GM18951 (cell line): ENCODE data around the gene TRAPPC4.
"Not testable (repeated sequence)": the region's sequence is repeated elsewhere in the genome, so short reads cannot be mapped to it uniquely, and the experiment has no call there.

Experiments used
- POLR2A ChIP-seq: IDR thresholded peaks from 4 replicates; pipeline ENCODE4 v1.6.1; 2011; ENCODE audit warnings: mild to moderate bottlenecking; ENCODE audit not compliant: insufficient read length, insufficient read depth; ENCODE audit errors: extremely low read depth
- in situ Hi-C: fragments of 300-500 bp; cut with MboI; formaldehyde crosslinking; loops from one replicate; pipeline ENCODE4 v1.12.0; 2022; ENCODE audit warnings: low sequenced_read_pairs, mixed read lengths, inconsistent platforms; ENCODE audit not compliant: unreplicated experiment

The TRAPPC4 gene

DNA sequence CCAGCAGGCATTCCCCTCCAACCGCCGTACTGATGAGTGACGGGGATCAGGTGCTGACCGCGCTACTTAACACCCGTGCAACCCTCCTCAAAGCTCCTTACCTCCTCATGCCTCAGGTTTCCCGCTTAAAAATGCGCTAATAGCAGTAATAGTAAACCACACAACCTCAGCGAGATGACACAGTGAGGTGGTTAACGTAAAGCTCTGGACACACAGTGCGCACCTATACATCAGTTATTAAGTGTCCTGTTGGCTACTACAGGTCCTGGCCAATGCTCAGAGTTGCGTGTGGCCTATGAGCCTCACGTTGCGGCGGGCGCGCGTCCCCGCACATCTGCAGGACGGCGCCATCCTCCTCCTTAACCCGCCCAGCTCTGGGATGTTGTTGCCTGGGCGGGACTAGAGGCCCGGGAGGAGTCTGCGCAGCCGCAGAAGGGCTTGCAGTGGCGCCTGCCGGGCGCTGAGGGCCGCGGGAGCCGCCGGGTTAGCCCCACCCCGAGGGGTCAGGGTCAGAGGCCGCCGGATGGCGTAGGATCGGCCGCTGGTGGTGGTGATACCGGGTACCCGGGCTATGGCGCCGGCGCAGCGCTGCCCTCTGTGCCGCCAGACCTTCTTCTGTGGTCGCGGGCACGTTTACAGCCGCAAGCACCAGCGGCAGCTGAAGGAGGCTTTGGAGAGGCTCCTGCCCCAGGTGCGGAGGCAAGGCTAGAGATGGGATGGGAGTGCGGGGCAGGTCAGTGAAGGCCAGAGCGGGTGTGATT is 20.8 kb upstream of the TRAPPC4 start, which contains the start of gene CENATAC:
Gene CENATAC (plus strand): TSS at position 512 of the 761 bp plus-strand sequence. CDS start 60 bp downstream, at position 572.
- in situ Hi-C loops = no loop called here

DNA sequence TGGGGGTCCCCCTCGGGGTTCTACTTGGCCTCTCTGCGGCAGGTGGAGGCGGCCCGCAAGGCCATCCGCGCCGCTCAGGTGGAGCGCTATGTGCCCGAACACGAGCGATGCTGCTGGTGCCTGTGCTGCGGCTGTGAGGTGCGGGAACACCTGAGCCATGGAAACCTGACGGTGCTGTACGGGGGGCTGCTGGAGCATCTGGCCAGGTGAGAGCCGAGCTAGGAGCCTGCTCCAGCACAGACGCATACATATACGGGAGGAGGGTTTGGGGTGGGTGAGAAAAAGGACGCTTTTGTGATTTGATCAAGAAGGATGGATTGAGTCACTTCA is 20.2 kb upstream of the TRAPPC4 start:
- no peak for TF ChIP-seq POLR2A
- in situ Hi-C loops = no loop called here

More for the DNA sequence above, 20.8 kb upstream of the TRAPPC4 start, which contains the start of gene CENATAC:
- peak; percentile 91 for TF ChIP-seq POLR2A

GRCh38 chr11:118998822-118999221 is 19.7 kb upstream of the TRAPPC4 start:
- in situ Hi-C loops = no loop called here
- no peak for TF ChIP-seq POLR2A

DNA sequence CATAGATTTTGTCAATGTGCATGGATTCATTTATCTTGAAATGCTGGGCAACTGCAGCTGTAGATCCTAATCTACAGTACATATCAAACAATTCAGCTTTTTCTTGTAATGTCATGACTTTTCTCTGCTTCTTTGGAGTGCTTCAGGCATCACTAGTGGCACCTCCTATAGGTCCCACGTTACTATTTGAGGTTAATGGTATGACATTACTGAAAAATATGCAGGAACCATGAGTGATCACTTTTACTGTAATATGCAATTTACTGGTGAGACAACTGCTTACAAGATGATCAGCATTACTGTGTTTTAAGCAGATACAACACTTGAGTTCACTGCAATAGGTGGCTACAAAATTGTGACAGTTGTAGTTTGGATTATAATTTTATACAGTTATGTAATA is 17.7 kb upstream of the TRAPPC4 start:
- TF ChIP-seq POLR2A = no peak

DNA sequence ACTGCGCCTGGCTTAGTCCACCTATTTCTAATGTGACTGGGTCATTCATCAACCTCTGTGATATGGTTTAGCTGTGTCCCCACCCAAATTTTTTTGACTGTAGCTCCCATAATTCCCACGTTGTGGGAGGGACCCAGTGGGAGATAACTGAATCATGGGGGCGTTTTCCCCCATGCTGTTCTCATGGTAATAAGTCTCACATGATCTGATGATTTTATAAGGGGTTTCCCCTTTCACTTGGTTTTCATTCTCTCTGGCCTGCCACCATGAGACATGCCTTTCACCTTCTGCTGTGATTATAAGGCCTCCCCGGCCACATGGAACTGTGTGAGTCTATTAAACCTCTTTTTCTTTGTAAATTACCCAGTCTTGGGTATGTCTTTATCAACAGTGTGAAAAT is 11.9 kb upstream of the TRAPPC4 start:
- in situ Hi-C loops = no loop called here
- TF ChIP-seq POLR2A = no peak

More for the DNA sequence above, 17.7 kb upstream of the TRAPPC4 start:
- in situ Hi-C loops = no loop called here

DNA sequence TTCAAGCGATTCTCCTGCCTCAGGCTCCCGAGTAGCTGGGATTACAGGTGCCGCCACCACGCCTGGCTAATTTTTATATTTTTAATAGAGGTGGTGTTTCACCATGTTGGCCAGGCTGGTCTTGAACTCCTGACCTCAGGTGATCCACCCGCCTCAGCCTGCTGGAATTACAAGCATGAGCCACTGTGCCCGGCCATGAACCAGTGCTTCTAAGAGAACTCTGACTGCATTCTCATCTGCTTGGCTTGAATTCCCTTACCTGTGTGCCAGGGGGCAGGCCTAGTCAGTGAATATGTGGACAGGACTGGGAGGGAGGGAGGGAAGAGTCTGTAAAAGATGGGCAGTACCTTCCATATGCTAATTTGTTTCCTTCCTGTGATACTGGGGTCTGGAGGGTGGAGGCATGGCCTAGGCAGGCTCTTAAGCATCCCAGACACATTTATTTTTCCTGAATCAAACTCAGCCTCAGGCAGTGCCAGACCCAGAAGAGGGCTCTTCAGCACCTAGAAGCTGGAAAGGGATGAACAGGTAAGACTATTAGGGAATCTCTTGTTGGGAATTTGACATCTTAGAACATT is 7.0 kb upstream of the TRAPPC4 start:
- TF ChIP-seq POLR2A = no peak
- in situ Hi-C loops = no loop called here

DNA sequence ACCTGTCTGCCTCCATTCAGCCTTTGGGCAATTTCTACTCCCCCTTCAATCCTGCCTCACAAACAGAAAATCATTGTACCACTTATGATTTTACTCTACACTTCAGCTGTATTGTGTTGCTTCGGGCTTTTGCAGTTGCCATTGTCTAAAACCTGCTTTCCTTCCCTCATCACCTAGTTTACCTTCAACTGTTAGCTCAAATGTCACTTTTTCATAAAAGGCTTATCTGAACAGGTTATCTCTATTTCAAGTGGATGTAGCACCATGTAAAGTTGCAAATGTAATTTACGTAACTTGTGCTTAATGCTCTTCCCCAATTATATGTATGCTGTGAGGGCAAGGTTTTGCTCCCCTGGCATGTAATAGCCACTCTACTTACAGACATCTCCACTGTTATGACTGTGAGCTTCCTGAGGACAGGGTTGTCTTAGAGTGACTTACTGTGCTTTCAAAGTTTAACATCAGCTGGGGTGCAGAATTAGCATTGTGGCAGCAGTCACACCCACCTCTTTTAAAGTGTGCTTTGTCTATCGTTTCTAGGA is 5.9 kb upstream of the TRAPPC4 start:
- in situ Hi-C loops = no loop called here
- no peak for TF ChIP-seq POLR2A

- in situ Hi-C loops = no loop called here
- peak; percentile 33 for TF ChIP-seq POLR2A
These were observed 4.2 kb upstream of the TRAPPC4 start for GRCh38 chr11:119014209-119014924.

- TF ChIP-seq POLR2A = peak; percentile 32
- in situ Hi-C loops = no loop called here
These were observed 3.4 kb upstream of the TRAPPC4 start for GRCh38 chr11:119015054-119015611.

GRCh38 chr11:119016216-119017009 is 2.2 kb upstream of the TRAPPC4 start:
- TF ChIP-seq POLR2A = peak; percentile 20
- in situ Hi-C loops = no loop called here

GRCh38 chr11:119017377-119017776 is 1.2 kb upstream of the TRAPPC4 start:
- in situ Hi-C loops = not testable (repeated sequence)

DNA sequence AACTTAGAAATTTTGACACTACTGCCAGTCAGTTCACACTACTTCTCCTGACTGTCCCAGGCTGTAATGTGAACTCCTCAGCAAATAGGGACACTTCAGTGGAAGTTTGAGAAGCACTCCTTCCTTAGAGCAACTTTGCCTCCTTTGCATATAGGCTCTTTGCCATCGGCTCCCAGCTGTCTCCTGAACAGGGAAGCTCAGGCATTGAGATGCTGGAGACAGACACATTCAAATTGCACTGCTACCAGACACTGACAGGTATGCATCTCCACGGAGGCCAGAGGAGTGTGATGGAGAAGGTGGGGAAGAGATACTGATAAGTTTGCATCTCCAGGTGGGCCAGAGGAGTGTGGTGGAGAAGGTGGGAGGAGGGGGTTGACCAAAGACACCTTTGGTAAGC is 1.4 kb downstream of the TRAPPC4 start:
- TF ChIP-seq POLR2A = no peak
- in situ Hi-C loops = no loop called here

GRCh38 chr11:119021631-119022030 is 3.1 kb downstream of the TRAPPC4 start:
- in situ Hi-C loops = no loop called here

DNA sequence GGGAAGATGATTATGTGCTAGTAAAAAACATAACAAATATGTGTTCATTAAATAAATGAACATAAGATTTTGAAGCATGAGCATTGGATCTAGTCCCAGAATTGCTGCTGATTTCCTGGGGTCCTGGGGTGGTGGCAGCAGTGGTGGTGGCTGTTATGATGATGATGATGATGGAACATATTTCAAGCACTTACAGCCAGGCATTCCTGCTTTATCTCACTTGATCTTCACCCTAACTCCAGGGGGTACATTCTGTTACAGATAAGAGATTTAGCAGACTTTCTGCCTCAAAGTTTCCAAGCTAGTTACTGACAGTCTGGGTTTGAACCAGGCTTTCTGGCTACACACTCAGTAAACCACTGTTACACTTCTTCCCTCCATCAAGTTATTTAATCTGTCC is 5.2 kb downstream of the TRAPPC4 start:
- no peak for TF ChIP-seq POLR2A
- in situ Hi-C loops = no loop called here

More at GRCh38 chr11:119021631-119022030, 3.1 kb downstream of the TRAPPC4 start:
- no peak for TF ChIP-seq POLR2A
